ENCODE data around the gene SHD.
A peak's percentile ranks its signal among the peaks of the same experiment; 100 is the strongest.

GRCh38 chr19:4267101-4267900, 11.8 kb upstream of the SHD start:
- TF ChIP-seq CTCF (IDR thresholded peaks at IDR 0.05) (peak; percentile 79 to 86), POLR2A (IDR thresholded peaks at IDR 0.05) (no peak), POLR2AphosphoS5 (IDR thresholded peaks at IDR 0.05) (no peak), EP300 (IDR thresholded peaks at IDR 0.05) (no peak)
